ENCODE results near the gene SUGT1.
"Not testable (repeated sequence)": the region's sequence is repeated elsewhere in the genome, so short reads cannot be mapped to it uniquely, and the experiment has no call there.

The SUGT1 gene

DNA sequence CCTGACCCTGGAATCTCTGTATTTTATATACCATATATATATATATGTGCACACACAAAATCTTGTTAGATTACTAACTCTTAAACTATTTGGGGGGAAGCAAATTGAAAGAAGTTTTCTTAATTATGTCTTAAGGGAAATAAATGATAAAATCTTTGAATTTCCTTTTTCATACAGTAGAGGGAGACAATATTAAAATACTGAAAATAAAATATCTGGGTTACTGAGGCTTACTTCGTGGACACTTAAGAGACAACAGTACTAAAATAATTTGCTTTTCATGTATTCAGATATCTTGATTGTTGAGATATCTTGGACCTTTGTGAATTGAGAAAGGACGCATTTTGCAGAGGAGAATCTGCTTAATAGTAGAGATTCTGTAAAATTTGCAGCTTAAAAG is 17.0 kb downstream of the SUGT1 start:
- no peak for DNase-seq (ENCODE audit: low read depth in 2 of 2)

DNA sequence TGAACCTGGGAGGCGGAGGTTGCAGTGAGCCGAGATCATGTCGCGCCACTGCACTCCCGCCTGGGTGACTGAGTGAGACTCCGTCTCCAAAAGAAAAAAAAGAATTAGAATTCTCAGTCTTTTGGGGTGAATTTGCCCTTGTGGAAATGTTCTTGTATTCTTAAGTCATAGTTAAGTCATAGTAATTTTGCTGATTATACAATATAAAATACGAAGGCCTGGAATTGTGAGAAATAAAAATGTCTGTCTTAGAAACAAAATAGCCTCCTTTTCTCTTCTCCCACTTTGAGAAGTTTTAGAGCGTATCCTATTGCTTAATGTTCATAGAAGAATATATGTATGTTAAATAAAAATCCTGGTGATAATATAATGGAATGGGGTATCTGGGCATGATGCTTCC is 18.1 kb downstream of the SUGT1 start:
- no peak for DNase-seq (ENCODE audit: low read depth in 2 of 2)

DNA sequence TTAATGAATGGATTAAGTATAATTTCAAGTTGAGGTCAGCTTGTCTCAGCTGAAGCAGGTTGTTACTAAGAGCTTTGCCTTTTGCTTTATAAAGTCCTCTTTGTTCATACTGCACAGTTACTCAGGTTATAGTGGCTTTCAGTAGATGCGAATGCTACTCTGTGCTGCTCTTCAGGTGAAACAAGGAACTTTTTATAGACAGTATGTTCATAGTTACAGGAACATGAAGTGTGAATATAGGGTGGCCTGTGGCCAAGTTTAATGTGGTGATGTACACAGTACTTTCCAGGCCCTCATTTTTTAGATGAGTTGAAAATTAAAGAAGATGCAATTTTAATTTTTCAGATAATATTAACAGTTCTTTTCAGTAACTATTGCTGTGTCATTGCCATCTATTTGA is 20.8 kb downstream of the SUGT1 start:
- DNase-seq (ENCODE audit: low read depth in 2 of 2) = no peak

DNA sequence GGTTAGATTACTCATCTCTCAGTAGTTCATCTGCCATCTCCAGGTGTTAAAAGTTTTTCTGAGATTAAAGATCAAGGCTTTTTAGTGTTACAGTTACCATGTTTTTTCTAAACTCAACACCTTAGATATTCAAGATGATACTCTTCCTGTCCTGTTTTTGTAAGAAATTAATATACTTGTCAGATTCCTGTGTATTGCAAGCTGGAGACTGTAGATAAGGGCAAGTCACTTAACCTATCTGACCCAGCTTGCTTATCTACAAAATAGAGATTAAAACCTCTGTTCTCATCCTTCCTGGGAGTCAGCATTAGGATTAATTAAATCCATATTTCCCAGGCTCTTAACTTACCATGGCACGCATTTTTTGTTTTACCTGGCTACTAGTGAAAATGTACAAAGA is 25.2 kb downstream of the SUGT1 start:
- no peak for DNase-seq (ENCODE audit: low read depth in 2 of 2)

DNA sequence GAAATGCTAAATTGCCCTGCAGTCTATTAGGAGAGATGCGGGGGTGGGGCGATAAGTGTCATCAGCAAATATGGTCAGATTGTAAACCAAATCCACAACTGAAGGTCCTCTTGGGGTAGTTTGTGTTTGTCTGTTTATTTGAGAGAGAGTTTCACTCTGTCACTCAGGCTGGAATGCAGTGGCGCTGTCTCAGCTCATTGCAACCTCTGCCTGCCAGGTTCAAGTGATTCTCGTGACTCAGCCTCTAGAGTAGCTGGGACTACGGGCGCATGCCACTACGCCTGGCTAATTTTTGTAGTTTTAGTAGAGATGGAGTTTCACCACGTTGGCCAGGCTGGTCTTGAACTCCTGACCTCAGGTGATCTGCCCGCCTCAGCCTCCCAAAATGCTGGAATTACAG is 33.2 kb downstream of the SUGT1 start:
- not testable (repeated sequence) for DNase-seq (ENCODE audit: low read depth in 2 of 2)

DNA sequence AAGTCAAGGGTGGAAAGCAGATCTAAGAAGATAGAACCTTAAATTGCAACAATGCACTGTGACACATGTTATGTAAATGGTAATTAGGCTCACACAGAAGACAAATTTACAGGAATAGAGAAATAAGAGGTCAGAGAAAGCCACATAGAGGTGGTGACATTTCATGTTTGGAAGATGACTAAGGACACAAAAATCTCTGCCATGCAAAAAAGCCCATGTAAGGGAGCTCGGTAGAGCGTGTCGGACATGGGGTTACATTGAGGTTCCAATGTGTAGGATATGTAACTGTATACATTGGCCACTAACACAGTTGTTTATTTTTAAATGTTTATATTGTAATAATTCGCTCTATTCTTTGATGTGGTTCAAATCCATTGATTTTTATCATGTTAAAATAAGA is 33.7 kb downstream of the SUGT1 start:
- DNase-seq (ENCODE audit: low read depth in 2 of 2) = no peak

DNA sequence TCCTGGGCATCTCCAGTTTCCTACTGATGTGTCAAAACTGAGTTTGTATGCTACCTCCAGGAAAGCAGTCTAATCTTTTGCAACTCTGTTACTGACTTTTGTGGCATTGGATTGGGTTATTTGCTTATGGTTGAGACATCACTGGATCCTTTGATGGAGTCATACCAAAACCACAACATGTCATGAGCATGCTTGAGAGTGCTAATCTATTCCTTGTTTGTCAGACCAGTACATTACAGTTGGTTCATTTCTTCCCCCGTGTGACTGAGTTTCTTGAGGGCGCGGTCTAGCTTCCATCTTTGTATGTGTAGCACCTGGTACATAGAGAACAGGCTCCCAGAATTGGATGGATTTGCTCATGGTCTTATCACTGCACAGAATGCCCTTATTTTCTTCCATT is 43.2 kb downstream of the SUGT1 start:
- DNase-seq (ENCODE audit: low read depth in 2 of 2) = no peak

DNA sequence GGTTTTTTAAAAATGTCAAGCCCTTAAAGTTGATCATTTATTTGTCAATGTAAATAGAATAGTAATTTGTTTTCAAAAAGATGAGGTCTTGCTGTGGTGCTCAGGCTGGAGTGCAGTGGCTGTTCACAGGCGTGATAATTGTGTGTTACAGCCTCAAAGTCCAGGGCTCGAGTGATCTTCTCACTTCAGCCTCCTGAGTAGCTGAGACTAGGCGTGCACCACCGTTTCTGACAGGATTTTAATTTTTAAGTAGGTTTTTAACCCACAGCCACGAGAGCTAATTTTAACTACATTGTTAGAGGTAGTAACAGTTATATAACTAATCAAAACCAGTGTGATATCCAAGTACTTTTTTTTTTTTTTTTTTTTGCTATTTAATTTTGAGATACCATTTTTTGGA is 43.9 kb downstream of the SUGT1 start:
- DNase-seq (ENCODE audit: low read depth in 2 of 2) = no peak

DNA sequence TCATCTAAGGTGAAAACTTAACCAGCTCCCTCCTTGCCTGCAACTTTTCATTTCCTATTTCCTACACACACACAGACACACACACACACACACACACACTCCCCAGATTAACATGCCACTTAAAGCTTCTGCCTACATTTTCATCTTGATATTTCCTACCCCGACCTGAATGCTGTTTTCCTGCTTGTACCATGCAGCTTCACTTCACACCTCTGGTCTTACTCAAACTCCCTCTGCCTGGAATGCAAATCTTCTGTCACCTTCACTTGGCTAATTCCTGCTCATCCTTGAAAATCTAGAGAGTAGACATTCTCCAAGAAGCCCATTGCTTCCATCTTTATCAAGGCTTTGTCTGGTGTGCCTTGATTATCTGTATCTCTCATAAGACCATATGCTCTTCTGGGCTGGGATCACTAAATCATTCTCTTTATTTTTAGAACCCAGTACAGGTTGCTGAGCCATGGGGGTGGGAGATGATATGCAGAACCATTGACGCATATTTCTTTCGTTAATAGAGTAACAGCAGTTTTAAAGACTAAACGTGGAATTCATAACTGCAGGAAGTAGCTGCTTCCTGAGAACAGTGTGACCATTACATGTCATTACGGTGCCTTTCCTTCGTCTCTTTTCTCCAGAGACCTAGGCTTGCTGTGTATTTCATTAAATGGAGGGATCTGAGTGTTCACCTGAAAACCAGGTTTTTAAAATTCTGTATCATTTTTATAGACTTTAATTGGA is 49.3 kb downstream of the SUGT1 start:
- DNase-seq (ENCODE audit: low read depth in 2 of 2) = no peak

DNA sequence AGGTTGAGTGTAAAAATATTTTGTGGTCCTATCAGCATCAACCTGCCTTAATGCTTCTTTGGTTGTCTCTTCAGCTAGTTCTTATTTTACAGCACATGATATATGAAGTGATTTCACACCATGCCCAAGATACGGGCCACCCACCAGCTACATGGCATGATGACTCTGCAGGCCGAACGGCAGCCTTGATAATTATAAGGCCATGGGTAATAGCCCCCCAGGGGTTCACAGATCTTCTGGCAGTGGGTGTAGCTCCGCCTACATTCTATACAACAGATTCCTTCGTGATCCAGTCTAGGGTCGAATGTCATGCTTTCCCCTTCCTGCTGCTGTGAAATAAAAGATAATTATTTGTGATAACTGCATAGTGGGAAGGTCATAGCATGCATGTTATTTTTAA is 50.8 kb downstream of the SUGT1 start:
- DNase-seq (ENCODE audit: low read depth in 2 of 2) = no peak

DNA sequence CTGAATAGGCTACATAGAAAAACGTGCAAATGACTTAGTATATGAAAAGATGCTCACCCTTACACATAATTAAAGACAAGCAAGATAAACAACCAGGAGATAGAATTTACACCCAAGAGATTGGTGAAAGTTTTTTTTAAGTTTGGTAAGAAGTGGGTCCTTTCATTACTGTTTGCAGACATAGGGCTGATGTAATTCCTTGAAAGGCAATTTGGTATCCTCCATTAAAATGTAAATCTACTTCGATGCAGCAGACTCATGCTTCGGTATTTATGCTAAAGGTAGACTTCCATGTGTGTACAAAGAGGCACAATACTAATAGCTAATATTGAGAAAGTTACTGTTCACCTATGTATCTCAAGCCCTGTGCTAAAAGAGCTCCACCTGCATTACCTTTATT is 53.4 kb downstream of the SUGT1 start:
- no peak for DNase-seq (ENCODE audit: low read depth in 2 of 2)

DNA sequence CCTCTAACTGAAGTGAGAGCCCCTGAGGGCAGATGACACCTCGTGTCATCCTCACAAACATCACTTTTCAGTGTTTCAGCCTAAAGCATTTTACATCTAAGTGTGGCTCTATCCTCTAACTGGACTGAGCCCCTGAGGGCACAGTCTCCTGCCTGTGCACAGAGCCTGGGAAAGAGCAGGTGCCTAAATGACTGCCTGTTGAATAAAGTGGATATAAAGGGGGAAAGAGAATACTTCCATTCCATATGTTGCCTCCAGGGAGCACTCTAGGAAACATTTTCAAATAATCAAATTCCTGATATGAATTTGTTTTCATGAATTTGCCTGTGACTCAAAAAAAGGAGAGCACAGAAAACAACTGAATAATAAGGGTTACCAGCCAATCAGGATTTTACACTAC is 54.7 kb downstream of the SUGT1 start:
- no peak for DNase-seq (ENCODE audit: low read depth in 2 of 2)

DNA sequence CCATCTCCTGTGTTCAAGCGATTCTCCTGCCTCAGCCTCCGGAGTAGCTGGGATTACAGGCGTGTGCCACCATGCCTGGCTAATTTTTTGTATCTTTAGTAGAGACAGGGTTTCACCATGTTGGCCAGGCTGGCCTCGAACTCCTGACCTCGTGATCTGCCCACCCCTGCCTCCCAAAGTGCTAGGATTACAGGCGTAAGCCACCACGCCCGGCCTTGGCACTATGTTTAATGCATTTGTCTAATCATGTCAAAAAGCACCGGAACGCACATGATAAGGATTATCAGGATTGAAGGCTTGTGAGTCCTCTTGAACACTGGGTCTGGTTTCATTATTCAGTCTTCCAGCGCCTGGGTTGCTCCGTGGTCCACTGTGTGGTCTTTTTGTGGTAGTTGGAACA is 55.6 kb downstream of the SUGT1 start:
- DNase-seq (ENCODE audit: low read depth in 2 of 2) = not testable (repeated sequence)

DNA sequence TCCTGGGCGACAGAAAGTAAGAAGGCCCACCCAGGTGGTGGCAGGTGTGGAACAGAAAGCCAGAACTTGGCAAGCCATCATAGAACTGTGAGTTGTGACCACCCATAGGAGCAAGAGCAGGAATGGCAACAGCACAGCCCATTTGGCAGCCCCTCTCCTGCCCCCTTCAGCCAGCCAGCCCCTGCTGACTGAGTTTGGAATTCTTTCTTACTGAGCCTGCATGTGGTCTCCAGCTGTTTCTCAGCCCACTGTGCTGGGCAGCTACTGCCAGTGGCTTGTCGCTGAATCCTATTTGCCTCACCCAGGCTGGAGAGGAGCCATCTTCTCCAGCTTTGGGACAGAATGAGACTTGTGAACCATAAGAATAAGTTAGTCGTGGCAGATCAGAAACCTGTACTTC is 58.6 kb downstream of the SUGT1 start:
- no peak for DNase-seq (ENCODE audit: low read depth in 2 of 2)

DNA sequence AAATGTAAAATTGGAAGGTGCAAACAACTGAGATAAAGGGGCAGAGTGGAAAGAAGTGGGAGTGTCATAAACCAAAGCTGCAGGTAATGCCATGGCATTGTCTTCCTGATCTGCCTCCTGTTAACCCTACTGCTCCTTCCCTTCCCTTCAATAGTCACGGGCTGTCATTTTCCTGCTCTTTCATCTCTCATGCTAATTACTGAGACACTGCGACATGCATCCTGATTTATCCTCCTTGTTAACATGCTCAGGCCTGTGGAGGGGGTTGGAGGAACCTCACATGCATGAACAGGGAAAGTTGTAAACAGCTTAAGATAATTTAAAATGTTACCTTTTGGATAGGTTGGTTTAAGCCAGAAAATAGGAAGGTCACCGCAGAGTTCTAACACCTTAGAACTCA is 59.7 kb downstream of the SUGT1 start:
- DNase-seq (ENCODE audit: low read depth in 2 of 2) = no peak

DNA sequence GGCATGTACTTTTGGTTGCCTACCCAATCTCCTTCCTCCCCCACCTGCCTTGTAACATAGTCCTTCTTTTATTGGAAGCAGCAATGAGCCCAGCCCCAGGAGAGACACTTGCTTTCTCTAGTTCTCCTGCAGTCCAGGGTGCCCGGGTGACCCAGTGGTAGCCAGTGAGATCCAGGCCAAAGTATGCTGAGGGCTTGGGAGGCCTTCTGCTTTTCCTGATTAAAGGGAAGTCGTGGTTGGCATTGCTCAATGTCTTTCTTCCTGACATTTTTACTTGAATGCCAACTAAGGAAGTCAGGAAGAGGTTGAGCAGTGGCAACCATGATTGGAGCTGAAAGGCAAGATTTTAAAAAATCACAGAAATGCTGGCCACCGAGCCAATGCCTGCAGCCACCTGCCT is 61.3 kb downstream of the SUGT1 start:
- no peak for DNase-seq (ENCODE audit: low read depth in 2 of 2)

DNA sequence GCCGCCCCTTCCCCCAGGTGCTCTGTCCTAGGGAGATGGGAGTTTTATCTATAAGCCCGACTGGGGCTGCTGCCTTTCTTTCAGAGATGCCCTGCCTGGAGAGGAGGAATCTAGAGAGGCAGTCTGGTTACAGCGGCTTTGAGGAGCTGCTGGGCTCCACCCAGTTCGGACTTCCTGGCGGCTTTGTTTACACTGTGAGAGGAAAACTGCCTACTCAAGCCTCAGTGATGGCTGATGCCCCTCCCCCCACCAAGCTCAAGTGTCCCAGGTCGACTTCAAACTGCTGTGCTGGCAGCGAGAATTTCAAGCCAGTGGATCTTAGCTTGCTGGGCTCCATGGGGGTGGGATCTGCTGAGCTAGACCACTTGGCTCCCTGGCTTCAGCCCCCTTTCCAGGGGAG is 68.3 kb downstream of the SUGT1 start:
- not testable (repeated sequence) for DNase-seq (ENCODE audit: low read depth in 2 of 2)

DNA sequence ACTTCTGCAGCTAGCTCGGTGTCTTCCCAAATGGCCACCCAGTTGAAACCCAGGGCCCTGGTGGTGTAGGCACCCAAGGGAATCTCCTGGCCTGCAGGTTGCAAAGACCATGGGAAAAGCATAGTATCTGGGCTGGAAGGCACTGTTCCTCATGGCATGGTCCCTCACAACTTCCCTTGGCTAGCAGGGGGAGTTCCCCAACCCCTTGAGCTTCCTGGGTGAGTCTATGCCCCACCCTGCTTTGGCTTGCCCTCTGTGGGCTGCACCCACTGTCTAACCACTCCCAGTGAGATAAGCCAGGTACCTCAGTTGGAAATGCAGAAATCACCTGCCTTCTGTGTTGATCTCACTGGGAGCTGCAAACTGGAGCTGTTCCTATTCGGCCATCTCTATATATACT is 68.7 kb downstream of the SUGT1 start:
- DNase-seq (ENCODE audit: low read depth in 2 of 2) = not testable (repeated sequence)

DNA sequence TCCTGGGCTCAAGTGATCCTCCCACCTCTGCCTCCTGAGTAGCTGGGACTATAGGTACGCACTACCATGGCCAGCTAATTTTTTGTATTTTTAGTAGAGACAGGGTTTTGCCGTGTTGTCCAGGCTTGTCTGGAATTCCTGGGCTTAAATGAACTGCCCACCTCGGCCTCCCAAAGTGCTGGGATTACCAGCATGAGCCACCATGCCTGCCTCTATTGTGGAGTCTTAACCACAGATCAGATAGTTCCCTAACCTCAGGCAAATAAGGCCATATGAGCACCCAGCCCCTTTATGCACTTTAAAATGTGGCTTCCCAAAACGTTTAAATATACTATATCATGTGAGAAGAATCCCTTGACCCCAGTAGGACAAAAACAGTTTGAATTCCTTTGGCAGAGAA is 70.5 kb downstream of the SUGT1 start:
- DNase-seq (ENCODE audit: low read depth in 2 of 2) = no peak

DNA sequence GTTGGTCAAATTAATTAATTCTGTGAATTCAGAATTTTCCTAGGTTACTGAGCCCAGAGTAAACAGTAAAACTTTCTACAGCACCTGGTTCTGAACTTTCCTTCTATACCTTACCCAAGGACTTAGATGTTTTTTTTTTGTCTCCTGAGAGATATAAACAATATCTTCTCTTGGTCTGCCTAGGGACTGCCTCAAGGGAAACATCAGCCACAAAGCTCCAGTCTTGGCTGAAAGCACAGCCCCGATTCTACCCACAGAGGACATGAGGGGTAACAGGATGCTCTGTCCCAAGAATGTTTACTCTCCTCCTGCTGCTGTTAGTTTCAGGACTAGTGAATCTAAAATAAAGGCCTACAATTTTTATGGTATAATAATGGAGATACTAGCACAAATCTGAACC is 72.7 kb downstream of the SUGT1 start:
- no peak for DNase-seq (ENCODE audit: low read depth in 2 of 2)

DNA sequence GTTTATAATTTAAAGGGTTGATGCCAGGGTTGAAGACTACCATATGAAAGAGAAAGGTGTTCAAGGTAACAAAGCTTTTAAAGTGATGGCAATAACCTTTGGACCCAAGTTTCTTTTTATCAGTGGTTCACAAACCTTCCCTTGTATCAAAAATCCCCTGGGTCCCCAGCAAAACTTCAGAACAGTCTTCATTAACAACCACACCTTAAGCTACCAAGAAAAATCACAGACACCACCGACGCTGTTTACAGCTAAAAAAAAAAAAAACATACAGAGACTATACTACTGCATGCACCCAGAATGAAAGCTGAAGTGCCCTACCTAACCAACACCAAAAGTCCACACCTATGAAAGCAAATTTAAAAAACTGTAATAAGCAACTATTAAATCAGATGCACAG is 73.6 kb downstream of the SUGT1 start:
- no peak for DNase-seq (ENCODE audit: low read depth in 2 of 2)

DNA sequence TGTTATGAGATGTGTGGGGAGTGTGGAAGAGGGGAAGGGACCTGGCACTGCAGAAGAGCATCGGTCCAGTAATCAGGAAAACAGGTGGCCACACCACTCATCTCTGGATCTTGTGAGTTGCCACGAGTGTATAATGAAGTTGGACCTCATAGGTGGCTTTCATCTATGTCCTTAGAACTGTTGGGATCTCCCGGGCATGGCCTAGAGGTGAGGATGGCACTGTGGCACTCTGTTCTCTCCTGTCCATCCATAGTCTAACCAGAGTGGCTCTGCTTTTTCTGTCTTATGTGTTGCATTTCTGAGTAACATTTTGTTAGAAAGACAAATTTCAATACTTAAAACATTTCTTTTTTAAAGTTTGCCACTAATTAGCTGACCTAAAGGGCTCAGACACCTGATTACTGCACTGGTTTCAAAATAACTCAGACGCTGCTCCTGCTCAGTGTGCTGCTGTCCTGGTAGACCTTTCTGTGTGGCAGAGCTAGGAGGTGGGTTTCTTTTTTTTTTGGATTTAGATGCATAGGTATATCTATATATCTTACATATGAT is 81.5 kb downstream of the SUGT1 start:
- DNase-seq (ENCODE audit: low read depth in 2 of 2) = no peak

DNA sequence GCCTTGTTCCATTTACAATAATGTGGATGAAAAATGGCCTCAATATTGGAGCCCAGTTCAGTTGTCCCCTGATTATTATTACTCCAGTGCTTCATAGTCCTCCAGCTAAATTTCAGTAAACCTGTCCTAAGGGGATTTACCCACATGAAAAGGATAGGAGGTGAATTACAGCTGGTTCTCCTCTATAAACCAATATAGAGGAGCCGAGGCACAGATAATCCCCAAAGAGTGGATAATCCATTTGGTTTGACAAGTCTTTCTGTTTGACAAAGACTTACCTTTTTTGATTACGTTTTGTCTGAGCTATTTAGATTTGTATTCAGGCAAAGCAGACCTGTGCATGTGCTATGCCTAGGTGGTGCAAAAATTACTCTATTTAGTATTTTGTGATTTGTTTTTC is 84.3 kb downstream of the SUGT1 start:
- DNase-seq (ENCODE audit: low read depth in 2 of 2) = no peak

DNA sequence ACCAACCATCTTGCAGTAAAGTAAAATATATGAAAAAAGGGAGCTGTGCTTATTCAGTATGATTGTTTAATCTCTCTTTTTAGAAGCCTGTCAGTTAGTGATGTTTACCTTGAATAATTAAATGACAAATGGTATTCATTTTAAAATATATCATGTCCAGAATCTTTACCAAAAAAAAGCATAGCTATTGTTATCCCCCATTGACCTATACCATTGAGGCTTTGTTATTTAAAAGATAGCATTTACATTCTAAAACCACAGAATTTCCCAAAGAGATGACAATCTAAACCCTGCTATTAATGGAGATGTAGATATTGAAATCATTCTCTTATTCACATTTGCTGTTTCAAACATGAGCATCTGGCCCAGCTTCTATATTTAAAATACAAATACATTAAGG is 84.8 kb downstream of the SUGT1 start:
- no peak for DNase-seq (ENCODE audit: low read depth in 2 of 2)

Measured in stimulated activated CD8-positive, alpha-beta memory T cell treated with anti-CD3 and anti-CD28 coated beads, Interleukin-7, amount 100 ng/mL, for 1 hour (primary cell).